SU-DHL-6 (cell line): ENCODE measurements around the gene TEDC2.

ENCODE experiments used
- H2AFZ ChIP-seq: fragments of 200-600 bp; sonication (generic); 2 replicates; pipeline ENCODE4 v1.6.1; 2014; ENCODE audit warnings: low read depth, mild to moderate bottlenecking, moderate library complexity, mixed read lengths, antibody characterized with exemption, low read length; ENCODE audit not compliant: severe bottlenecking
- H3F3A ChIP-seq: fragments of 200-600 bp; shearing (Covaris generic); 2 replicates; pipeline ENCODE4 v1.6.0; 2016; ENCODE audit warnings: antibody characterized with exemption, mild to moderate bottlenecking; ENCODE audit not compliant: insufficient read depth
- H3K27ac ChIP-seq: fragments of 200-600 bp; sonication (generic); 2 replicates; pipeline ENCODE4 v1.5.1; 2016; ENCODE audit warnings: low read depth, mild to moderate bottlenecking, low read length, moderate library complexity, mixed read lengths
- H3K27me3 ChIP-seq: fragments of 200-600 bp; sonication (generic), shearing (Covaris generic); 2 replicates; pipeline ENCODE4 v1.6.0; 2014; ENCODE audit warnings: mild to moderate bottlenecking, low read length
- H3K36me3 ChIP-seq: fragments of 200-600 bp; sonication (generic); 2 replicates; pipeline ENCODE4 v1.6.1; 2014; ENCODE audit warnings: mild to moderate bottlenecking, low read length, mixed read lengths
- H3K4me2 ChIP-seq: fragments of 300-600, 200-600 bp; shearing (Covaris generic), sonication (generic); 2 replicates; pipeline ENCODE4 v1.6.0; 2014; ENCODE audit warnings: low read length, low read depth, mild to moderate bottlenecking; ENCODE audit not compliant: poor library complexity, severe bottlenecking
- H3K4me3 ChIP-seq: fragments of 200-600 bp; sonication (generic); 2 replicates; pipeline ENCODE4 v1.5.1; 2014; ENCODE audit warnings: antibody characterized with exemption, low read length, mild to moderate bottlenecking, mixed read lengths; ENCODE audit not compliant: insufficient read depth, poor library complexity, severe bottlenecking
- H3K79me2 ChIP-seq: fragments of 200-600 bp; sonication (generic); 2 replicates; pipeline ENCODE4 v1.6.1; 2014; ENCODE audit warnings: mild to moderate bottlenecking, low read length, moderate library complexity; ENCODE audit not compliant: insufficient read depth
- H3K9ac ChIP-seq: fragments of 200-600 bp; sonication (generic); 2 replicates; pipeline ENCODE4 v1.7.0; 2014; ENCODE audit warnings: mild to moderate bottlenecking, low read length
- H3K9me2 ChIP-seq: fragments of 200-600 bp; sonication (generic); replicated peaks from 2 replicates; pipeline ENCODE4 v1.6.1; 2014; ENCODE audit warnings: low read length; ENCODE audit not compliant: insufficient read depth
- H3K9me3 ChIP-seq: fragments of 200-600 bp; sonication (generic); 2 replicates; pipeline ENCODE4 v1.6.1; 2014; ENCODE audit warnings: low read length, mixed read lengths; ENCODE audit not compliant: insufficient read depth
- H4K20me1 ChIP-seq: fragments of 200-600 bp; sonication (generic); 2 replicates; pipeline ENCODE4 v1.6.1; 2014; ENCODE audit warnings: low read depth, mild to moderate bottlenecking, antibody characterized with exemption, low read length, moderate library complexity, mixed read lengths
- EZH2phosphoT487 ChIP-seq: fragments of 200-600 bp; sonication (generic), shearing (Covaris generic); conservative IDR thresholded peaks from 2 replicates; pipeline ENCODE4 v1.6.1; 2018; ENCODE audit warnings: mild to moderate bottlenecking, antibody characterized with exemption, low read length, moderate library complexity, mixed read lengths
- TF ChIP-seq, protein P1 (sequence below): fragments of 200-600 bp; sonication (generic); IDR thresholded peaks from one replicate; pipeline ENCODE4 v1.5.1; 2017; ENCODE audit warnings: antibody characterized with exemption, mild to moderate bottlenecking, low read length, moderate library complexity; ENCODE audit not compliant: insufficient read depth, poor library complexity, severe bottlenecking

The TEDC2 gene

DNA sequence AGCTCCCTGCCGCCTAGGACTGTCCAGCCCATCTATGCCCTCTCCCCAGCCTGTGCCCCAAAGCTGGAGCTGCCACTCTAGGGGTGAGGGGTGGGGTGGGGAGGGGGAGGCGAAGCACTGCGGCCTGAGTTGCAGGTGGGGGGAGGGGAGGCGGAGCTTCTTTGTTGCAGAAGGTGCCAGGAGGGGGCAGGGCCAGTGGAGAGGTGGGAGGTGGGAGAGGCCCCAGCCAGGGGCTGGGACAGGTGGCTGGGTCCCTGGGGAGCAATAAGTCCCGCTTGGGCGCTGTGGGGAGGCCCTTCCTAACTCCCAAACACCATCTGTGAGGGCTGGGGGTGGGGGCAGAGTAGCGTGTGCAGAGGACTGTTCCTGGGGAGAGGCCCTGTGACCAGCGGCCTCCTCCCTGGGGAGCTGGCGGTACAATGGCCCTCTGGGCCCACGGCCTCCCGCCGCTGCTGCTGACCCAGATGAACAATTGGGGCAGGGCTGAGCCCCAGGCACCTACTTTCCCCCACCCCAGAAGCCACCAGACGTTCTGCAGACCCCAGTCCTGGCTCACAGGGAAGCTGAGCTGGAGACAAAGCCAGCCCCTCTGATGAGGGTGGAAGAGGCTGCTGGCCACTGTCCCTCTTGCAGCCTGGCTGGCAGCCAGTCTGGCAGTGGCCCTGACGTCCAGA is 9.0 kb downstream of the TEDC2 start:
- H3F3A ChIP-seq = peaks cover 19% of the 10 kb centered on the region; the same call in 1 of the 2 replicates
- H3K9me3 ChIP-seq = no peaks in the 10 kb centered on the region
- H4K20me1 ChIP-seq = no peaks in the 10 kb centered on the region; the same call in 1 of the 2 replicates
- H3K9me2 ChIP-seq = no peaks in the 10 kb centered on the region
- H3K27me3 ChIP-seq = no peaks in the 10 kb centered on the region
- TF ChIP-seq, protein P1, sequence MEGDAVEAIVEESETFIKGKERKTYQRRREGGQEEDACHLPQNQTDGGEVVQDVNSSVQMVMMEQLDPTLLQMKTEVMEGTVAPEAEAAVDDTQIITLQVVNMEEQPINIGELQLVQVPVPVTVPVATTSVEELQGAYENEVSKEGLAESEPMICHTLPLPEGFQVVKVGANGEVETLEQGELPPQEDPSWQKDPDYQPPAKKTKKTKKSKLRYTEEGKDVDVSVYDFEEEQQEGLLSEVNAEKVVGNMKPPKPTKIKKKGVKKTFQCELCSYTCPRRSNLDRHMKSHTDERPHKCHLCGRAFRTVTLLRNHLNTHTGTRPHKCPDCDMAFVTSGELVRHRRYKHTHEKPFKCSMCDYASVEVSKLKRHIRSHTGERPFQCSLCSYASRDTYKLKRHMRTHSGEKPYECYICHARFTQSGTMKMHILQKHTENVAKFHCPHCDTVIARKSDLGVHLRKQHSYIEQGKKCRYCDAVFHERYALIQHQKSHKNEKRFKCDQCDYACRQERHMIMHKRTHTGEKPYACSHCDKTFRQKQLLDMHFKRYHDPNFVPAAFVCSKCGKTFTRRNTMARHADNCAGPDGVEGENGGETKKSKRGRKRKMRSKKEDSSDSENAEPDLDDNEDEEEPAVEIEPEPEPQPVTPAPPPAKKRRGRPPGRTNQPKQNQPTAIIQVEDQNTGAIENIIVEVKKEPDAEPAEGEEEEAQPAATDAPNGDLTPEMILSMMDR = no peak
- no peak for TF ChIP-seq EZH2phosphoT487
- no peak overlapping the region for H2AFZ ChIP-seq
- no peaks in the 10 kb centered on the region for H3K36me3 ChIP-seq
- H3K79me2 ChIP-seq = no peaks in the 10 kb centered on the region
- peak overlapping the region; percentile 65 for H3K9ac ChIP-seq
- H3K27ac ChIP-seq = peak overlapping the region; percentile 75
- H3K4me3 ChIP-seq = peak overlapping the region; percentile 49
- peak overlapping the region; percentile 74 for H3K4me2 ChIP-seq

DNA sequence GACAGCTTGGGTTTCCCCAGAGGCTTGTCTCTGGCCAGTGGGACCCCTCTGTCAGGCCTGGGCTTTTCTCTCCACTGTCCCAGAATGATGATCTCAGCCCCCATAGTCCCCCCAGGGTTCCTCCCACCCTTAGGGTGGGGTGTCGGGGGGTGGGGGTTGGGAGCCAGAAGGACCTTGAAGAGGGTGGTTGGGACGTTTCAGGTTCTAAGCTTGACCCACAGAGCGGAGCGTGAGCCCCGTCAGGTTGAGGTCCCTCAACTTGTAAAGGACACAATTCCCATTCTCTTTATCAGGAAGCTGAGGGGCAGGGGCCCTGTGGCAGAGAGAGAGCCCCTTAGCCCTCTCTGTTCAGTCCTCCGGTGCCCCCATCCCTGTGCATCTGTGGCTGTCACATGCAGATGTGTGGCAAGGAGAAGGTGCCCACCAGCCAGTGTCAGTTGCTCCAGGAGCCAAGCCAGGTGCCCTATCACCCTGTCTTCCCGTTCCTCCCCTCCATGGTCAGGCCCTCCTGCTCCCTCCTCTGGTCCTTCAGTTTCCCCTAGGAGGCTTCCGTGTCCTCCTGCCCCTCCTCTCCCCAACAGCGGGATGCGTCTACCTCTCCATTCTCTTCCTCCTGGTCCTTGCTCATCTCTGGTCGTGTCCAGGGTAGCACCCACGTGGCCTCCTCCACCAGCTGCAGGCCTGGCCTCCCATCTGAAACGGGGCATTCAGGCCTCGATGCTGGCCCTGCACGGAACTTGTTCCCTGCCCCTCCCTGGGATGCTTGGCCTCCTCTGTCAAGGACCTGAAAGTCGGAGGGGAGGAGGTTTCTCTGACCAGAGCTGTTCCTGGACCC is 9.7 kb downstream of the TEDC2 start:
- Histone ChIP-seq H3K27ac (peak overlapping the region; percentile 62), H3K9me3 (no peaks in the 10 kb centered on the region), H3K9ac (peak overlapping the region; percentile 30; the same call in 1 of the 2 replicates), H3F3A (peaks cover 19% of the 10 kb centered on the region; the same call in 1 of the 2 replicates), H3K79me2 (no peaks in the 10 kb centered on the region), H3K4me3 (no peak overlapping the region), H3K36me3 (no peaks in the 10 kb centered on the region), H3K9me2 (no peaks in the 10 kb centered on the region), H4K20me1 (no peaks in the 10 kb centered on the region; the same call in 1 of the 2 replicates), H2AFZ (no peak overlapping the region), H3K4me2 (peak overlapping the region; percentile 74), H3K27me3 (no peaks in the 10 kb centered on the region)
- TF ChIP-seq, protein P1 = no peak
- TF ChIP-seq EZH2phosphoT487 = no peak

DNA sequence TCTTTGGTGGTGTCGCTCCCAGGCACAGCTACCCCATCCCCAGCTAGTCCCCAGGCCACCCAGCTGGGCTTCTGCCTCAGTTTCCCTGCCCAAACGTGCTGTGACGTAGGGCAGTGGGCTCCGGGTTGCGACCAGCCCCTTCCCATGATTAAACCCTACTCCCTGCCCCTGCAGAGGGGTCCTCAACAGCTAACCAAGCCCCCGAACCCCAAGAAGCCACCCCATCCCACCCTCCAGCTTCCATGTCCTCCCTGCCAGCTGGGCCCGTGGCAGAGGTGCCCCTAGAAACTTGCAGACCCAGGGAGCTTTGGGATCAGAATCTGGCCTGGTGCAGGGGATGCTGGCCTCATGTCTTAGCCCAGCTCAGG is 10.3 kb downstream of the TEDC2 start:
- no peaks in the 10 kb centered on the region for H3K36me3 ChIP-seq
- H3K27ac ChIP-seq = peak overlapping the region; percentile 62
- H3F3A ChIP-seq = peaks cover 15% of the 10 kb centered on the region; the same call in 1 of the 2 replicates
- no peaks in the 10 kb centered on the region for H3K79me2 ChIP-seq
- H3K4me2 ChIP-seq = no peak overlapping the region
- no peaks in the 10 kb centered on the region for H3K27me3 ChIP-seq
- H3K9me3 ChIP-seq = no peaks in the 10 kb centered on the region
- no peaks in the 10 kb centered on the region for H3K9me2 ChIP-seq
- no peak overlapping the region for H3K4me3 ChIP-seq
- no peak overlapping the region for H2AFZ ChIP-seq
- no peaks in the 10 kb centered on the region; the same call in 1 of the 2 replicates for H4K20me1 ChIP-seq
- no peak overlapping the region for H3K9ac ChIP-seq
- TF ChIP-seq, protein P1 = no peak
- no peak for TF ChIP-seq EZH2phosphoT487
